ENCODE data around the gene DBN1.

DBN1 gene

DNA sequence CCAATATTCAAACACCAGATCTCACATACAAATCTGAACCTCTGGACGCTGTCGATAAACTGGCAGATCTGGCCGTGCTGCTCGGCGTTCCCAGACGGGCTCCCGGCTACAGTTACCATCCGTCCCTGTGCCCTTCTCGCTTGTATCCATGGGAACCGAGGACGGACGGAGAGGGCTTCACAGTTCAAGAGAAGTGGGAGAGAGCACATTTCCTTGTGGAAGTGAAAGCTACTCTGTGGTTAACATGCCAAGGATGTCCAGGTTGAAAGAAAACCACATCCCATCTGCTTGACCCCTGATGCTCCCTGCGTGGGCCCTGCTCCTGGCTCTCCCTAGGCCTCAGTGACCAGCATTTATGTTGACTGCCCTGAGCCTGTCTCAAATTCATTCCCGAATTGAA is 6.3 kb upstream of the DBN1 start:
- Histone ChIP-seq H3K4me1 (ENCODE audit: control insufficient read depth, low read depth, low read length) (peaks cover 1% of the 10 kb centered on the region), H3K56ac (ENCODE audit: low read length) (no peak overlapping the region), H3K23ac (ENCODE audit: low read length) (no peak overlapping the region), H3K36me3 (ENCODE audit: control insufficient read depth, insufficient read depth, low read length) (peaks cover 7% of the 10 kb centered on the region), H3K27ac (ENCODE audit: low read depth, low read length) (no peak overlapping the region), H2AK5ac (ENCODE audit: low read length) (no peak overlapping the region), H3K79me2 (ENCODE audit: control insufficient read depth, insufficient read depth, low read length) (no peaks in the 10 kb centered on the region), H2BK15ac (replicated peaks; ENCODE audit: low read depth) (no peak overlapping the region), H3K27me3 (ENCODE audit: insufficient read depth, low read length, poor library complexity) (no peaks in the 10 kb centered on the region), H2BK120ac (ENCODE audit: low read depth, low read length) (no peak overlapping the region), H3K9ac (ENCODE audit: low read length) (no peak overlapping the region), H3K4me2 (ENCODE audit: low read length) (no peak overlapping the region), H4K8ac (ENCODE audit: low read depth, low read length) (no peak overlapping the region), H4K5ac (ENCODE audit: low read length) (no peak overlapping the region), H2BK5ac (ENCODE audit: low read length) (no peak overlapping the region), H3K4ac (ENCODE audit: low read depth, low read length) (no peak overlapping the region), H3K4me3 (ENCODE audit: low read length) (no peak overlapping the region), H3K18ac (ENCODE audit: low read length) (no peak overlapping the region), H3K79me1 (ENCODE audit: low read length) (no peaks in the 10 kb centered on the region)
- DNase-seq: no peak
- WGBS (ENCODE audit: extremely low coverage, insufficient coverage, low lambda C conversion rate): no CpG with 5 or more reads among the region's 14 CpGs

DNA sequence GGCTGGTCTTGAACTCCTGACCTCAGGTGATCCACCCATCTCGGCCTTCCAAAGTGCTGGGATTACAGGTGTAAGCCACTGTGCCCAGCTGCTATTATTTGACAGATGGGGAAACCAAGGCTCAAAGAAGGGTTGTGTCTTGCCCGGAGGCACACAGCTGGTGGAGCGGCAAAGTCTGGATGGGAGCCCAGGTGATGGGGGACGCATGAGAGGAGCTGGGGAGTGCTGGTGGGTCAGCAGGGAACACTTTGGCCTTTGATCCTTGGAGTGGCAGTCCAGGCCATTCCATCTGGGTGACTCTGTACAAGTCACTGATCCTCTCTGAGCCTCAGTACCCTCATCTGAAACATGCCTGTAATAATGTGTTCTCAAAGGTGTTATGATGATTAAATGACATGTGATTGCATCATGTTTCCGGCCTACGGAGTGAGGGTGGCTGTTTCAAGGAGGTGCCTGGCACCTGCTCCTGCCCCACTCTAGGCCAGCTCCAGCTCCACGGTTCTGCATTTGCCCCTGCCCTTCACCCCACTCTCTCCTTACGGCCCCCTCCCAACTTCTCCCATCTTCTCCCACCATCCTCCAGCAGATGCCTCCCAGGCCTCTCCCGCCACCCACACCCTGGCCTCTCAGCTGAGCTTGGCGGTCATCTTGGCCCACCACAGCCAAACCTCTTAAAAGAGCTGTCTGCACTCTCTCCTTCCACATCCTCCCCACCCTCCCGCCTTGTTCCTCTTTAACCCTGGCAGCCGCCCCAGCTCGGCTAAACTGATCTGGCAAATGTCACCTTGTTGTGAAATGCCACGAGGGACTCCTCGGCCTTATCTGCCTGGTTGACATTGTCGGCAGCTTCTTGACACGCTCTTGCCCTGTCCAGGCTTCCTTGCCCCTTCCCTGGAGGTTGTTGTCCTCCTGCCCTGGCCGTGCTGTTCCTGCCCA is 5.5 kb upstream of the DBN1 start:
- H3K79me1 ChIP-seq (ENCODE audit: low read length): no peaks in the 10 kb centered on the region
- peaks cover 6% of the 10 kb centered on the region for H3K36me3 ChIP-seq (ENCODE audit: control insufficient read depth, insufficient read depth, low read length)
- DNase-seq: no peak
- H3K4me1 ChIP-seq (ENCODE audit: control insufficient read depth, low read depth, low read length): peaks cover 5% of the 10 kb centered on the region
- H2BK5ac ChIP-seq (ENCODE audit: low read length): no peak overlapping the region
- H4K8ac ChIP-seq (ENCODE audit: low read depth, low read length): no peak overlapping the region
- H3K23ac ChIP-seq (ENCODE audit: low read length): no peak overlapping the region
- H3K56ac ChIP-seq (ENCODE audit: low read length): peak overlapping the region; percentile 34
- H2BK120ac ChIP-seq (ENCODE audit: low read depth, low read length): no peak overlapping the region
- H3K18ac ChIP-seq (ENCODE audit: low read length): no peak overlapping the region
- no peak overlapping the region for H3K4me3 ChIP-seq (ENCODE audit: low read length)
- no peak overlapping the region for H2BK15ac ChIP-seq (replicated peaks; ENCODE audit: low read depth)
- no peak overlapping the region for H4K5ac ChIP-seq (ENCODE audit: low read length)
- no peak overlapping the region for H3K4ac ChIP-seq (ENCODE audit: low read depth, low read length)
- no CpG with 5 or more reads among the region's 18 CpGs for whole genome bisulfite sequencing (ENCODE audit: extremely low coverage, insufficient coverage, low lambda C conversion rate)
- no peaks in the 10 kb centered on the region for H3K79me2 ChIP-seq (ENCODE audit: control insufficient read depth, insufficient read depth, low read length)
- H3K4me2 ChIP-seq (ENCODE audit: low read length): no peak overlapping the region
- H3K9ac ChIP-seq (ENCODE audit: low read length): no peak overlapping the region
- no peaks in the 10 kb centered on the region for H3K27me3 ChIP-seq (ENCODE audit: insufficient read depth, low read length, poor library complexity)
- H3K27ac ChIP-seq (ENCODE audit: low read depth, low read length): no peak overlapping the region
- no peak overlapping the region for H2AK5ac ChIP-seq (ENCODE audit: low read length)

DNA sequence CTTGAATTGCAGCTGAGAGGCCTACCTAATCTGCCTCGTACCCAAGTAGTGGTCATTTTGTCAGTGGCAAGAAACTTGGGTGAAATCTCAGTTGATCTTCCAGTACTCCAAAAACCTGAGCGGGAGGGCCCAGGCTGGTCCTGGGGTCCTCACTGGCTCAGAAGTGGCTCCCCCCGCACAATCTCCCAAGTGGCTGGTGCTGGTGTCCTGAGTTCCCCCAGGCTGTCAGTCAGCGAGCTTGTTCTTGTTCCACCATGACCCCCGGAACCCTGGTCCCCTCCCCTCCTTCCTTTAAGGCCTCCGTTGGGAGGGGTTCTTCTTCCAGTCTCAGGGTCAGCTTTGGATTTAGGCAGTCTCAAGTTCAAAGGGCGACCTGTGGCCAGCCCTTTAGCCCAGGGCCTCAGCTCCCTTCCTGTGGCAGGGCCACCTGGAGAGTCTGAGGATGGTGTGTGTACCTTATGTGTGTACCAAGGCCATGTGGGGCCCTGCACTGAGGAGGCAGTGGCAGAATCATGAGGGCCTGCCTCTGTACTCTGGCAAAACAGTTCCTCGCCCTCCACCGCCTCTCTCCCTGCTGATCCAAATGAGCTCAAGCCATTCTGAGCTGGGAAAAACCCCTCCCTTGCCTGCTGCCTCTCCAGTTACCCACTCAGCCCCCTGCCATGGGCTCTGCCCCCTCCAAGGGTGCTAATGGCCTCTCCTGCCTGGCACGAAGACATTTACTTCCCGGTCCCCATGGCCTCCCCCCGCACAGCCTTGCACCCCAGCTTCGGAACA is 4.5 kb upstream of the DBN1 start:
- no peak overlapping the region for H3K27ac ChIP-seq (ENCODE audit: low read depth, low read length)

DNA sequence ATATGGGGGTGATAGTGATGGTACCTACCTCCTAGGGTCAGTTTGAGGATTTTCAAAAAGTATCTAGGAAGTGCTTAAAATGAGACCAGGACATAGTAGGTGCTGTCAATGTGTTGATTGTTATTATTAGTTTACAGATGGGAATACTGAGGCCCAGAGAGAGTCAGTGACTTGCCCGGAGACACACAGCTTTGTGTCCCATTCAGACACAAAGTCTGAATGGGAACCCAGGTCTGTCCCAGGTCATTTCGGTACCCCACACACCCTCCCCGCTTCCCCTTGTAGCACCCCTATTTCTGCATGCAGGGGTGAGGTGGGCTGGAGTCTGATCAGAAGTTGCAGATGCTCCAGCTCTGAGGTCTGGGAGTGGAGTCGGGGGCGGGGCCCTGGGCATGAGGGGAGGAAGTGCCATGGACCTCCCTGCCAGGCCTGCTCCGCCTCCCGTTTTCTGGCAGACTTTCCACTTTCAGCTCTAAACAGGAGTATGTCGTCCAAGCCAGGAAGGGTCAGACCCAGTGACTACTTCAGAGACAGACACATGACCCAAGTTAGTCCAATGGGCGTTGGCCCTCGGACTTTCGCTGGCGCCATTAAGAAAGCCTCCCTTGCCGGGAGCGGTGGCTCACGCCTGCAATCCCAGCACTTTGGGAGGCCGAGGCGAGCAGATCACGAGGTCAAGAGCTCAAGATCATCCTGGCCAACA is 3.2 kb upstream of the DBN1 start:
- peak; percentile 65 for DNase-seq
- H2BK120ac ChIP-seq (ENCODE audit: low read depth, low read length): no peak overlapping the region
- H3K23ac ChIP-seq (ENCODE audit: low read length): no peak overlapping the region
- no peak overlapping the region for H3K9ac ChIP-seq (ENCODE audit: low read length)
- peaks cover 11% of the 10 kb centered on the region for H3K4me1 ChIP-seq (ENCODE audit: control insufficient read depth, low read depth, low read length)
- H3K56ac ChIP-seq (ENCODE audit: low read length): peak overlapping the region; percentile 7
- H3K4me2 ChIP-seq (ENCODE audit: low read length): no peak overlapping the region
- peaks cover 3% of the 10 kb centered on the region for H3K79me1 ChIP-seq (ENCODE audit: low read length)
- no peak overlapping the region for H4K5ac ChIP-seq (ENCODE audit: low read length)
- no peak overlapping the region for H4K8ac ChIP-seq (ENCODE audit: low read depth, low read length)
- no peak overlapping the region for H3K18ac ChIP-seq (ENCODE audit: low read length)
- peaks cover 1% of the 10 kb centered on the region for H3K36me3 ChIP-seq (ENCODE audit: control insufficient read depth, insufficient read depth, low read length)
- H2BK15ac ChIP-seq (replicated peaks; ENCODE audit: low read depth): no peak overlapping the region
- no peaks in the 10 kb centered on the region for H3K27me3 ChIP-seq (ENCODE audit: insufficient read depth, low read length, poor library complexity)
- H3K27ac ChIP-seq (ENCODE audit: low read depth, low read length): no peak overlapping the region
- H3K79me2 ChIP-seq (ENCODE audit: control insufficient read depth, insufficient read depth, low read length): peaks cover 13% of the 10 kb centered on the region
- no peak overlapping the region for H3K4ac ChIP-seq (ENCODE audit: low read depth, low read length)
- H2AK5ac ChIP-seq (ENCODE audit: low read length): no peak overlapping the region
- no peak overlapping the region for H2BK5ac ChIP-seq (ENCODE audit: low read length)
- H3K4me3 ChIP-seq (ENCODE audit: low read length): no peak overlapping the region
- no CpG with 5 or more reads among the region's 18 CpGs for WGBS (ENCODE audit: extremely low coverage, insufficient coverage, low lambda C conversion rate)

More for the DNA sequence above, 4.5 kb upstream of the DBN1 start:
- Histone ChIP-seq H3K27me3 (ENCODE audit: insufficient read depth, low read length, poor library complexity) (no peaks in the 10 kb centered on the region), H3K56ac (ENCODE audit: low read length) (no peak overlapping the region), H2BK120ac (ENCODE audit: low read depth, low read length) (no peak overlapping the region), H2BK15ac (replicated peaks; ENCODE audit: low read depth) (no peak overlapping the region), H4K8ac (ENCODE audit: low read depth, low read length) (no peak overlapping the region), H4K5ac (ENCODE audit: low read length) (no peak overlapping the region), H3K4me3 (ENCODE audit: low read length) (no peak overlapping the region), H3K18ac (ENCODE audit: low read length) (no peak overlapping the region), H3K4me1 (ENCODE audit: control insufficient read depth, low read depth, low read length) (peaks cover 6% of the 10 kb centered on the region), H3K36me3 (ENCODE audit: control insufficient read depth, insufficient read depth, low read length) (peaks cover 3% of the 10 kb centered on the region), H3K4me2 (ENCODE audit: low read length) (no peak overlapping the region), H3K9ac (ENCODE audit: low read length) (no peak overlapping the region), H3K23ac (ENCODE audit: low read length) (no peak overlapping the region), H3K79me1 (ENCODE audit: low read length) (no peaks in the 10 kb centered on the region), H3K79me2 (ENCODE audit: control insufficient read depth, insufficient read depth, low read length) (peaks cover under 1% of the 10 kb centered on the region), H2AK5ac (ENCODE audit: low read length) (no peak overlapping the region), H3K4ac (ENCODE audit: low read depth, low read length) (no peak overlapping the region), H2BK5ac (ENCODE audit: low read length) (no peak overlapping the region)
- no peak for DNase-seq
- no CpG with 5 or more reads among the region's 13 CpGs for WGBS (ENCODE audit: extremely low coverage, insufficient coverage, low lambda C conversion rate)

DNA sequence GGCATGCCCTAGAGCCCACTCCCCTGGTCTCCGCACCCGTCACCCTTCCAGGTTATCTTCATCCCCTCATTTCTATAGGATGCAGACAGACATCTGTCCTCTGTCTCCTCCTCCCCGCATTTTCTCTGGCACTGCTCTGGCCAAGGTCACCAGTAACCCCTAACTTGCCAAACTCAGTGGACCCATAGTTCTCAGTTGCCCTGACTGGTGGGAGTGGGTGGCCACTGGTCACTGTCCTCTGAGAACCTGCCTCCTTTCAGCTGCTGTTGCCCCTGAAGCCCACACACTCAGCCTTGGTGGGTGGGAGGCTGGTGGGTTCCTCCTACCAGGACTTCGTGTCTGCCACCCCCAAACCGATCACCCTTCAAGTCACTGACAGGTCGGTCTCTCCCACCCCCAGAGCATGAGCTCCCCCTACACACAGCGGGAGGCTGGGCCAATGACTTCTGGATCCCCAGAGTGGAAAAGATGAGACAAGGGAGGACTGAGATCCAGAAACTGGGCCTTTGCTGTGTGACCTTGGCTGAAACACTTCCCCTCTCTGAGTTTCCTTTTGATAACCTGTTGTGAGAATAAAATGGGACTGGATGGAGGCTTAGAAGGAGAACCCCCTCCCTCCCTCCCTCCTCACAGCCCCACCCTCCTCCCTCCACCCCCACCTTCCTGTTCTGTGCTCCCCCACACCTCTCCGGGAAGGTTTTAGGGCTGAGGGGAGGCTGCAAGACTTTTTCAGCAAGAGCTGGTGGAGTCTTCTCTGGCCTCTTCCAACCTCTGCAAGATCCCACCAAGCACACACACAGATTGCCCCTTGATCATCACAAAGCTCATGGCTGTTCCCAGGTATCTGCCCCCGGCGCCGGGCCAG is 2.4 kb upstream of the DBN1 start:
- Histone ChIP-seq H2BK15ac (replicated peaks; ENCODE audit: low read depth) (no peak overlapping the region), H3K4me1 (ENCODE audit: control insufficient read depth, low read depth, low read length) (peaks cover 14% of the 10 kb centered on the region), H3K56ac (ENCODE audit: low read length) (no peak overlapping the region), H3K79me2 (ENCODE audit: control insufficient read depth, insufficient read depth, low read length) (peaks cover 21% of the 10 kb centered on the region), H2BK5ac (ENCODE audit: low read length) (no peak overlapping the region), H3K18ac (ENCODE audit: low read length) (no peak overlapping the region), H2AK5ac (ENCODE audit: low read length) (no peak overlapping the region), H3K4me3 (ENCODE audit: low read length) (no peak overlapping the region), H3K79me1 (ENCODE audit: low read length) (peaks cover 6% of the 10 kb centered on the region), H3K27ac (ENCODE audit: low read depth, low read length) (no peak overlapping the region), H3K9ac (ENCODE audit: low read length) (no peak overlapping the region), H4K5ac (ENCODE audit: low read length) (no peak overlapping the region), H3K27me3 (ENCODE audit: insufficient read depth, low read length, poor library complexity) (no peaks in the 10 kb centered on the region), H4K8ac (ENCODE audit: low read depth, low read length) (no peak overlapping the region), H3K23ac (ENCODE audit: low read length) (no peak overlapping the region), H3K4ac (ENCODE audit: low read depth, low read length) (no peak overlapping the region), H2BK120ac (ENCODE audit: low read depth, low read length) (no peak overlapping the region), H3K4me2 (ENCODE audit: low read length) (no peak overlapping the region), H3K36me3 (ENCODE audit: control insufficient read depth, insufficient read depth, low read length) (no peaks in the 10 kb centered on the region)
- no CpG with 5 or more reads among the region's 11 CpGs for WGBS (ENCODE audit: extremely low coverage, insufficient coverage, low lambda C conversion rate)
- DNase-seq: no peak

Measured in mesendoderm (in vitro differentiated cells).